ENCODE results near the gene METTL9.

GRCh38 chr16:21667575-21667974 is 68.2 kb downstream of the METTL9 start:
- no peak for TF ChIP-seq CTCF (conservative IDR thresholded peaks at IDR 0.05)
- no peak for TF ChIP-seq ZFX (IDR thresholded peaks at IDR 0.05)
